ENCODE measurements around the gene SH2D2A.

The SH2D2A gene

DNA sequence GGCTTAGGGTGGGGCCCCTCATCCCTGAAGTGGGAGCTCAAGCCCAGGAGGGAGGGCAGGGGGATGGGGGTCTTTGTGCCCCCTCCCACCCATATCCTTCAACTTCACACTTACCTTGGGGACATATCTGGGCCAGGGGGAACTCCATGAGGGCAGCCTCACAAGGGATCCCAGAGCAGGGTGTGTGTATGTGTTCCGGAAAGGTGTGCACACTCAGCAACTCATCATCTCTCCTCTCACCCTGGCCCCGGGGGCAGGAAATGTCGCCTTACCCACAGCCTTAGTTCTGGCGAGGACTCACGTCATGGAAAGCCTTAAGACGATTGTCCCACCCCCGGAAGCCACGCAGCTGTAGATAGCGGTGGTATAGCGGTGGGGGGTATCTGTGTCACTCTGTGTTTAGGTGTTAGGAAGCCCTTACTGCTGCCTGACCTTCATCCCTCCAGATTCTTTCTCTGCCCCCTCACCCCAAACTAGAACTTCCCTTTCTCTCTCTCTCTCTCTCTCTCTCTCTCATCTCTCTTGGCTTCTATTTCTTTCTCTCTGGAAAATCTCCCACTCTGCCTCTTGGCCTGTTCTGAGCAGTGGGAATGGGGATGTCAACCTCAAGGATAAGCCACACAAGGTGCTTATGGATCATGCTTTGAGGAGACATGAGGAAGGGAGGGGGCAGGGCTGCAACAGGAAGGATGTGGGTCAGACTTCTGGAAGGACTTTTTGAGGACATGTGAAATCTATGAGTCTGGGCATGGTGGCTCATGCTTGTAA is at the start of gene SH2D2A:
Gene SH2D2A, minus strand, starts transcription at position 288 of the 768 bp plus-strand sequence. Its CDS starts 140 bp downstream, at position 148.
- no peak for DNase-seq

- no peak for DNase-seq
Measured at GRCh38 chr1:156865865-156866248, 49.2 kb upstream of the SH2D2A start.

GRCh38 chr1:156865258-156865657 is 48.6 kb upstream of the SH2D2A start:
- no peak for DNase-seq

- no peak for DNase-seq
Measured at GRCh38 chr1:156864796-156865195, 48.1 kb upstream of the SH2D2A start.

- DNase-seq, result no peak
Measured at GRCh38 chr1:156863631-156864030, 47.0 kb upstream of the SH2D2A start.

- no peak for DNase-seq
Measured at GRCh38 chr1:156862997-156863599, 46.5 kb upstream of the SH2D2A start.

GRCh38 chr1:156862584-156862983 is 45.9 kb upstream of the SH2D2A start:
- DNase-seq, result no peak

DNA sequence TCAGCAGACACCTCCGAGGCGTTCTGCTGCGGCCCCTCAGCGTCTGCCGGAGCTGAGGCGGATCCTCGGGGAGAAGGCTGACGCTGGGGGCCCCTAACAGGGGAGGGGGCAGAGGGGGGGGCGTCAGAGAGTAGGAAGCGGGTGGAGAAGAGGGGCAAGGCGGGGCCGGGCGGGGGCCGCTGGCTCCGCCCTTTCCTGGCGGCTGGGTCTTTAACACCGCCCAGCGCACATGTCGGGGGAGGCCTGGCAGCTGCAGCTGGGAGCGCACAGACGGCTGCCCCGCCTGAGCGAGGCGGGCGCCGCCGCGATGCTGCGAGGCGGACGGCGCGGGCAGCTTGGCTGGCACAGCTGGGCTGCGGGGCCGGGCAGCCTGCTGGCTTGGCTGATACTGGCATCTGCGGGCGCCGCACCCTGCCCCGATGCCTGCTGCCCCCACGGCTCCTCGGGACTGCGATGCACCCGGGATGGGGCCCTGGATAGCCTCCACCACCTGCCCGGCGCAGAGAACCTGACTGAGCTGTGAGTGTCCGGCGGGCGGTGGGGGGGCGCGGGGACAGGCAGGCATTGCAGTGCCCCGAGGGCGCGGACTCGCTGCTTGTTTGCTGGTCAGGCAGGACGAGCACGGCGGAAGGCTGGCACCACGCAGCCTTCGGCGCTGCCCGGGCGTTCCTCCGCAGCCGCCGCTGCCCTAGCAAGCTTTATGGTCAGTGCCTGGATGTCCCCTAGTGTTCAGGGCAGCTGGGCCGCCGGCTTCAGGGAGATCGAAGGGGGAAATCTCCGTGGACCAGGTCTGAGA is 44.2 kb upstream of the SH2D2A start, which contains the start of gene NTRK1:
Gene NTRK1, plus strand, starts transcription at position 238 of the 796 bp plus-strand sequence. Its CDS starts 70 bp downstream, at position 308.
- DNase-seq, result no peak

DNA sequence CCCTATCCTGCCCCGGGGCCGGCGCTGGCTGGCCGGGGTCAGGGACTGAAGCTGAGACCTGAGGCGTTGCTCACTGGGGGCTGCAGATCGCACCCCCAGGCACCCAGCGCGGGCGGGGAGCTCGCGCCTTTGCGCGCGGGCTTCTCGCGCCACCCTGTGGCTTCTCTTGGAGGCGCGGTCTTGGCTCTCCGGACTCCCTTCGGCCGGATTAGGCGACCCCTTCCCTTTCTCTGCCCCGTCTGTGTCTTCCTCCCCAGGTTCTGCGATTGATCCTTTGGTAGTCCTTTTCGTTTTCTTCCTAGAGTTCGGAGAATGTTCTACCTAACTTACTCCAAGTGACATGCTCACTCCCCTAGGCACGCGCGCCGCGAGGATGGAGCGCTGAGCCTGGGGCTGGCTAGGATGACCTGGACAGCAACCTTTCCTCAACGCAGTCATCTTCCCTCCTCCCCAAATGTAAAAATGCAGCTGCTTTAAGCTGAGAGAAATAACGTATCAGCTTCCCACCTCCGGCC is 43.5 kb upstream of the SH2D2A start:
- DNase-seq, result no peak

GRCh38 chr1:156859523-156860112 is 43.0 kb upstream of the SH2D2A start:
- no peak for DNase-seq

DNA sequence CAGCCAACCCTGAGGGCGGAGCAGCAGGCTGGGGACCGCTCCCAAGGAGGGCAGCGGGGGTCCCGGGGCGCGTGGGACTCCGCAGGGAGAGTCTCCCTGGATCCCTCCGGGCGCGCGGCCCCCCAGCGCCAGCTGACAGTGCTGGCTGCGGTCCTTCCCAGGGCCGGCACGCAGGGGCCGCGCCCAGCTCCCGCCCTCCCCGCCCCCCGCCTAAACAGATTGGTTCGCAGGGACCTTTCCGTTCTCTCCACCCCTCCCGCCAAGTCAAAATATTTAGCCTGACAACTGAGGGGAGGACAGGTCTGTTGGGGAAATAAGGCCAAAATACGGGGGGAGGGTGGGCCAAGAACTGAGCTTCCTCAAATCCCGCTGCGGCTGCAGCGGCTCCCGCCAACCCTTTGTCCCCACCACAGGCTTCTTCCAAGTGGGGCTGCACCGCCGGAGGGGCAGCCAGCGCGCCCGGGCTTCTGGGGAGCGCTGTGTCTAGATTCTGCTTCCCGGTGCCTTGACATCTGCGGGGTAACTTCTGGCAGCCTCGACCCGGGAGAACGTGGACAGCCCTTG is 42.4 kb upstream of the SH2D2A start, which contains the start of gene INSRR:
Gene INSRR, minus strand, starts transcription at position 159 of the 564 bp plus-strand sequence. CDS start 496 bp downstream, outside the sequence.
- no peak for DNase-seq

DNA sequence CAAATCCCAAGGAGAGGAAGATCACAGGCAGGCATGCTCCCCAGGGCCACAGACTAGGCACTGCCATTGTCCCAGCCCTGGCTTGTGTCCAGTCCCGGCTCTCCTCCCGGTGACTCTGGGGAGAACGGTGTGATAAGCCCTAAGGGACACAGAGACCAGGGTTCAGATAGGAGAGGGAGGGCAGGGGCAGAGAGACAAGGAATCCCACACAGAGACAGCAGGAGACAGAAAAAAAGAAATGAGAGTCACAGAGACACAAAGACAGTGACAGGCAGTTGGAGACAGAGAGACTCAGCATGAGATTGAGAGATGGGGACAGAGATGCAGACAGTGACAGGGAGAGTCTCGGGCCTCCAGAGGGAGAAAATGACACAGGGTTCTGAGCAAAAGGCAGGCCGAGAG is 41.9 kb upstream of the SH2D2A start:
- DNase-seq, result no peak

GRCh38 chr1:156857532-156857931 is 40.9 kb upstream of the SH2D2A start:
- no peak for DNase-seq

DNA sequence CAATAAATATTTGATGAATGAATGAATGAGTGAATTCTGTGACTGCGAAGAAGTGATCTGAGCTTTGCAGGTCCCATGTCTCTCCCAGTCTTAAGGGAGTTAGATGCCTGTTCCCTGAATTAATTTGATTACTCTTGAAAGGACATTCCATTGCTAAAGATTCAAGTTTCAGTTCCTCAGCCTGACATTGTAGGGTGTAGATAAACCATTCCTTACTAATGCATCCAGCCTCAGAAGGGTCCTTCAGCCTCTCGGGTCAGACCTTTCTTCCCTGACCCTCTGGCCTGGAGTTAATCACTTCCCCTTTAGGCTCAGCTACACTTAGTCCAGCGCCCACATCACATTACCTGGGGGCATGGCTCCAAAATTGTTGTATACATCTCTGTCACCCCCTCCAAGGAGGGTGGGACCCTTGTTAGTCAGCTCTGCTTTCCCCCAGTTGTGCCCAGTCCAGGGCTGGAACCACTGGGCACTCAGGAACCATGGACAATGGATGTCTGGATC is 39.7 kb upstream of the SH2D2A start:
- no peak for DNase-seq

DNA sequence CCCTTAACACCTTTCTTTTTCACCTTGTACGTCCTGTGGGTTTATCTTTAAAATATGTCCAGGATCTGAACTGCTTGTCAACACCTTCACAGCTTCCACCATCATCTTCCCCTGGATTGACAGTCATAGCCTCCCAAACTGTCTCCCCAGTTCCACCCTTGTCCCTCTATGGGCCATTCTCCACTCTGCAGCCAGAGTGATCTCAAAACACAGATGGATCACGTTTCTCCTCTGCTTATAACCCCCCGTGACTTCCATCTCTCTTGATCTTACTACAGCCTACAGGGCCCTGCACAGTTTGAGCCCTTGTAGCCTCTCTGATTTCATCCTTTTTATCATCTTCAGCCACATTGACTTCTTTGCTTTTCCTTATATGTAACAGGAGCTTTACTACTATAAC is 38.0 kb upstream of the SH2D2A start:
- DNase-seq, result no peak

DNA sequence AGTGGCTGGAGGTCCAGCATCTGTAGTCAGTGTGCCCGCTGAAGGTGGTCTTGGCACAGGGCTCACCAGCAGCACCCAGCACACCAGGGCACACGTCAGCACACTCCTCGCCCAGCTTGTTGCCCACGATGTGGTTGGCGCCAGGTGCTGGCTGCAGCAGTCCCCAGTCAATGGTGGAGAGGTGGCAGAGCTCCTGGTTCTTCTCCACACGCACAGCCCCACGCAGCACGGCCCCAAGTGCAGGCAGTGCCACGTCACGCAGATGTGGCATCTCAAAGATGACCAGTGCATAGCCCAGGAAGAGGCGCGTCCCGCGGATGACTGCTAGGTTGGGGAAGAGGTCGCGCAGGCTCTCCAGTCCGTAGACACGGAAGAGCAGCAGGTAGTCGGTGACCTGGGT is 37.1 kb upstream of the SH2D2A start:
- DNase-seq, result no peak

DNA sequence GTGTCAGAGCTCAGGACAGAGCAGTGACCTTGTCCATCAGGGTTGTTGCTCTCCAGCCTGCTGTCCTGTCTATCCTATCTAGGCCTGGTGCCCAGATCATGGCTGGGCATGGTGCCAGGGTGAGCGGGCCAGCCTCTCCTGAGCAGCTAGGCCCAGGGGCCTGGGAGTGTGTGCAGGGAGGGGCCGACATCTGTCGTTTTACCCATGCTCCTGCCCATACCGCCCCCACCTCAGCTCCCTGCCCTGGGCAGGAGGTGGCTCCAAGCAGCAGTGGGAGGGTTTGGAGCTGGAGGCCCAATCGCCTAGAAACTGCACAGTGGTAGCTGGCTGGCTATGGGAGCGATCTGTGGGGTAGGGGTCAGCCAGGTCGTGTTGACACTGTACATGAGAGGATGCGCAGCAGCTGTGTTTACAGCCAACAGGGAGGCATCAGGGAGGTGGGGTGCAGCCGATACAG is 35.8 kb upstream of the SH2D2A start:
- peak; percentile 96 for DNase-seq

- no peak for DNase-seq
Measured at GRCh38 chr1:156851779-156852417, 35.2 kb upstream of the SH2D2A start.

DNA sequence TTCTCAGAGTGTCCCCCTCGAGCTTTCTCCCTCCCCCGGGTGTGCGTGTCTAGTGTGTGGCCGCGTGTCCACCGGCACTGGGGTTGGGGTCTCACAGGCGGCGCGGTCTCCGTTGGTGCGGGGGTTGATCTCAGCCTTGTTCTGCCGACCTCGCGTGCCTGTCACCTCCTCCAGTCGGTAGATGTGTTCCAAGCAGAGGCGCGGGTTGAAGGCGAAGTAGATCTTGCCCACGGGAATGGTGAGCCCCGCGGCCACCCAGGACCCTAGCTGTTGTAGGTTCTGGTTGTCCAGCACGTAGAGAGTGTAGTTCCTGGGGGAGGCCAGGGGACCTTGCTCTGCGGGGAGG is 32.5 kb upstream of the SH2D2A start:
- DNase-seq, result no peak

- DNase-seq, result no peak
Measured at GRCh38 chr1:156848461-156849150, 32.0 kb upstream of the SH2D2A start.

All from NCI-H187 treated with DMSO at 0.1 percent for 48 hours (cell line).